ENCODE results near the gene MRPL38.

The MRPL38 gene

GRCh38 chr17:75925912-75926311 lies 21.2 kb upstream of the MRPL38 start:
- TF ChIP-seq GATA1 (IDR thresholded peaks at IDR 0.05; ENCODE audit: low read depth, low read length) (no peak), POLR2A (IDR thresholded peaks at IDR 0.05; ENCODE audit: low read length) (no peak)
- DNase-seq, result no peak

- TF ChIP-seq GATA1 (IDR thresholded peaks at IDR 0.05; ENCODE audit: low read depth, low read length) (no peak), POLR2A (IDR thresholded peaks at IDR 0.05; ENCODE audit: low read length) (no peak)
- DNase-seq, result no peak
Observed at GRCh38 chr17:75925103-75925502, 20.4 kb upstream of the MRPL38 start.

GRCh38 chr17:75922963-75923874 lies 18.5 kb upstream of the MRPL38 start:
- TF ChIP-seq POLR2A (IDR thresholded peaks at IDR 0.05; ENCODE audit: low read length) (no peak), GATA1 (IDR thresholded peaks at IDR 0.05; ENCODE audit: low read depth, low read length) (no peak)
- DNase-seq, result no peak

GRCh38 chr17:75922173-75922961 lies 17.7 kb upstream of the MRPL38 start:
- TF ChIP-seq POLR2A (IDR thresholded peaks at IDR 0.05; ENCODE audit: low read length) (no peak), GATA1 (IDR thresholded peaks at IDR 0.05; ENCODE audit: low read depth, low read length) (no peak)

GRCh38 chr17:75921596-75921995 lies 16.9 kb upstream of the MRPL38 start:
- TF ChIP-seq GATA1 (IDR thresholded peaks at IDR 0.05; ENCODE audit: low read depth, low read length), result no peak
- no peak for TF ChIP-seq POLR2A (IDR thresholded peaks at IDR 0.05; ENCODE audit: low read length)
- no peak for DNase-seq

More at GRCh38 chr17:75922173-75922961, 17.7 kb upstream of the MRPL38 start:
- no peak for DNase-seq

- DNase-seq, result no peak
- TF ChIP-seq POLR2A (IDR thresholded peaks at IDR 0.05; ENCODE audit: low read length), result no peak
- no peak for TF ChIP-seq GATA1 (IDR thresholded peaks at IDR 0.05; ENCODE audit: low read depth, low read length)
Observed at GRCh38 chr17:75920045-75920560, 15.4 kb upstream of the MRPL38 start.

GRCh38 chr17:75919611-75920010 lies 14.9 kb upstream of the MRPL38 start:
- no peak for DNase-seq
- TF ChIP-seq POLR2A (IDR thresholded peaks at IDR 0.05; ENCODE audit: low read length) (no peak), GATA1 (IDR thresholded peaks at IDR 0.05; ENCODE audit: low read depth, low read length) (no peak)

- TF ChIP-seq POLR2A (IDR thresholded peaks at IDR 0.05; ENCODE audit: low read length) (no peak), GATA1 (IDR thresholded peaks at IDR 0.05; ENCODE audit: low read depth, low read length) (no peak)
- no peak for DNase-seq
Observed at GRCh38 chr17:75917917-75918445, 13.3 kb upstream of the MRPL38 start.

- TF ChIP-seq GATA1 (IDR thresholded peaks at IDR 0.05; ENCODE audit: low read depth, low read length), result no peak
- TF ChIP-seq POLR2A (IDR thresholded peaks at IDR 0.05; ENCODE audit: low read length), result no peak
- DNase-seq, result no peak
Observed at GRCh38 chr17:75917141-75917916, 12.6 kb upstream of the MRPL38 start.

GRCh38 chr17:75915268-75915667 lies 10.6 kb upstream of the MRPL38 start:
- TF ChIP-seq POLR2A (IDR thresholded peaks at IDR 0.05; ENCODE audit: low read length) (no peak), GATA1 (IDR thresholded peaks at IDR 0.05; ENCODE audit: low read depth, low read length) (no peak)
- DNase-seq, result no peak

- DNase-seq, result no peak
- no peak for TF ChIP-seq POLR2A (IDR thresholded peaks at IDR 0.05; ENCODE audit: low read length)
- TF ChIP-seq GATA1 (IDR thresholded peaks at IDR 0.05; ENCODE audit: low read depth, low read length), result no peak
Observed at GRCh38 chr17:75914643-75915267, 10.1 kb upstream of the MRPL38 start.

- no peak for DNase-seq
- TF ChIP-seq POLR2A (IDR thresholded peaks at IDR 0.05; ENCODE audit: low read length) (no peak), GATA1 (IDR thresholded peaks at IDR 0.05; ENCODE audit: low read depth, low read length) (no peak)
Observed at GRCh38 chr17:75913537-75914210, 9.0 kb upstream of the MRPL38 start.

Measured in erythroblast (primary cell).